GM21717 (cell line): ENCODE measurements around the gene ENTPD6.

ENCODE experiments used
- ATAC-seq: cut with Tn5 transposase; IDR thresholded peaks from one replicate; pipeline ENCODE4 v1.9.1; 2021; ENCODE audit warnings: mild to moderate bottlenecking, moderate library complexity; ENCODE audit not compliant: unreplicated experiment

The ENTPD6 gene

DNA sequence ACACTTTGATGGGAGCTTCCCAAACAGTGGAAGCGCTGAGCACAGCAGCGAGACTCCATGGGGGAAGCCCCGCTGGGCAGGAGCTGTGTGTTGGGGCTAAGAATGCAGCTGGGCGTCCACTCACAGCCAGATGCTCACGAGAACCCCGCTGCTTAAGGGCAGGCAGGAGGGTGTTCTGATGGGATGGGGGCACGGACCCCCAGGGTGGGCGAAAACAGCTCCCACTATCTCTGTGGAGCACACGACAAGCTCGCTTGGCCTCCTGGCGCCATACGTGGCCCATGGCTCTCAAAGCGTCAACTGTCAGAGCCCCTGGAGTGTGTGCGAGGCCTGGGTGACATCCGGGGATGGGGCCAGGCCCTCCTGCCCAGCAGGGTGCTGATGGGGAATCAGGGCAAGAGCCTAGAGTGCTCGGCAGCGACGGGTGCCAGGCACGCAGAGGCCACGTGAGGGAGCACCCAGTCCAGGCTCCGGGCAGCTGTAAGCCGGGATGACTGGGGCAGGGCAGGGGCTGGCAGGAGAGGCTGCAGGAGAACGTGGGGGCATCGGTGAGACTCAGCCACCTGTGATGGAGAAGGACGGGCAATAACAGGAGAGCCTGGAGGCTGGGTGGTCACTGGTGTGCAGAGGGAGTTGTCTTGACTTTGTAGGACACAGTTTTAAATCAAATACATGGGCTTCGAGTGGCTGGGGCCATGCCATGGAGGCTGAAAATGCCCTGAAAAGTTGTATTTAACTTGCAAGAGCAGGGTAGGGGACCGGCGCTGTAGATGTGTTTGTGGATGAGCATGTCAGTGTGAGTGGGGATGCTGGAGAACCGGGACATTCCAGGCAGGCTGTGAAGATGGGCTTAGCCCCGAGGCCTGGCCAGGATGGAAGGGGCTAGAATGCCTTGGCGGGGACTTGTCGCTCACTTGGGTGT, 79.6 kb downstream of the ENTPD6 start:
- ATAC-seq = no peak

DNA sequence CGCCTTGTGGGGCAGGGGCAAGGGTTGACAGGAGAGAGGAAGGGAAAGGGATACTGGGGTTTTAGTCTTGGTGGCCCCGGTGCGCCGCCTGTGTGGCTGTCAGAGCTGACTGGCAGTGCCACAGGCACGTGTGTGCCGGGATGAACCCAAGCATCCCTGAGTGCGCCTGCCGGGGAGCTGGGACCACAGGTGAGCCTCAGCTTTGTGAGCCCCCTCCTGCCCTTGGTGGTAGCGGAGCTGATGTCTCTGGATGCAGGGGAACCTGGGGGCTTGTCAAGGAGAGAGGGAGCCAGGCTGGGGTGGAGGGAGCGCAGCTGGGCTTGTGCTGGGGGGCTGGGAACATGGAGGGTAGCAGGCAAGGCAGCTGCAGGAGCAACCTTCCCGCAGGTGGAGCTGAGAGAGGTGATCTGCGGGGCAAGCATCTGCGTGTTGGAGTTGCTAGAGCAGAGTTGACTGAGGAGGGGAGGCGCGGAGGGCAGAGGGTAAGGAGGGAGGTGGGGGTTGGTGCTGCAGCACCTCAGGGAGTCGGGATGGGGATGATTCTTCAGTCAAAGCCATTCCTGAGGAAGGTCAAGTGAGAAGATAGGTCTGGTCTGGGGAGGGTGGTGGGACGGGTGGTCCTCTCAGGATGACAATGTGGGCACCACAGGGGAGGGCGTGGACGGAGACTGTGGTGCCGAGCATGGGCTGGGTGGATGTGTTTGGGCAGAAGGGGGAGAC, 80.5 kb downstream of the ENTPD6 start:
- no peak for ATAC-seq
